ENCODE measurements around the gene OXSM. TPM values are rescaled to one million over a fixed set of nuclear protein-coding genes. Genes with fewer than 3 reads are reported as not detected.

The OXSM gene
- 10 to 100 TPM; 12.5 to 16.8 (median 15.6) TPM for total RNA-seq
- long read RNA-seq, transcript OXSM-201 (3 exons, 1,519 nt): major isoform, 6 of 8 reads
- long read RNA-seq, partial matches to known transcripts: 0 of 8 reads
- long read RNA-seq, other reads (novel, unspliced or antisense): 2 of 8 reads

GRCh38 chr3:25789596-25790556 is at the start of gene OXSM:
Gene OXSM, plus strand, starts transcription at chr3:25790090. Its CDS starts 931 bp downstream, at chr3:25791021.
- no peaks in the 10 kb centered on the region for H3K9me3 ChIP-seq
- WGBS (ENCODE audit: insufficient coverage, low coverage, low lambda C conversion rate, missing lambda C conversion rate): under 1% methylated on average over 27 of the region's 56 CpGs
- ATAC-seq (peak; percentile 95 to 100 (median 98)), DNase-seq (peak; percentile 95)
- TF ChIP-seq, protein P1, sequence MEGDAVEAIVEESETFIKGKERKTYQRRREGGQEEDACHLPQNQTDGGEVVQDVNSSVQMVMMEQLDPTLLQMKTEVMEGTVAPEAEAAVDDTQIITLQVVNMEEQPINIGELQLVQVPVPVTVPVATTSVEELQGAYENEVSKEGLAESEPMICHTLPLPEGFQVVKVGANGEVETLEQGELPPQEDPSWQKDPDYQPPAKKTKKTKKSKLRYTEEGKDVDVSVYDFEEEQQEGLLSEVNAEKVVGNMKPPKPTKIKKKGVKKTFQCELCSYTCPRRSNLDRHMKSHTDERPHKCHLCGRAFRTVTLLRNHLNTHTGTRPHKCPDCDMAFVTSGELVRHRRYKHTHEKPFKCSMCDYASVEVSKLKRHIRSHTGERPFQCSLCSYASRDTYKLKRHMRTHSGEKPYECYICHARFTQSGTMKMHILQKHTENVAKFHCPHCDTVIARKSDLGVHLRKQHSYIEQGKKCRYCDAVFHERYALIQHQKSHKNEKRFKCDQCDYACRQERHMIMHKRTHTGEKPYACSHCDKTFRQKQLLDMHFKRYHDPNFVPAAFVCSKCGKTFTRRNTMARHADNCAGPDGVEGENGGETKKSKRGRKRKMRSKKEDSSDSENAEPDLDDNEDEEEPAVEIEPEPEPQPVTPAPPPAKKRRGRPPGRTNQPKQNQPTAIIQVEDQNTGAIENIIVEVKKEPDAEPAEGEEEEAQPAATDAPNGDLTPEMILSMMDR (IDR thresholded peaks at IDR 0.05): peak in 1 of 4 donors; percentile 3
- peak; percentile 81 for TF ChIP-seq POLR2A (IDR thresholded peaks at IDR 0.05)
- H3K4me1 ChIP-seq: peaks cover 0 to 17% (median 3%) of the 10 kb centered on the region in 4 donors
- no peaks in the 10 kb centered on the region for H3K27me3 ChIP-seq
- intact Hi-C loops (cut with DNase I): no loop called here
- peak within 1 kb of the TSS; percentile 65 to 76 (median 68) for H3K4me3 ChIP-seq
- H3K36me3 ChIP-seq: peaks cover 0 to 11% (median 0%) of the 10 kb centered on the region in 4 donors
- peak within 1 kb of the TSS; percentile 76 to 94 (median 80) for H3K27ac ChIP-seq

GRCh38 chr3:25744470-25744869 is 45.4 kb upstream of the OXSM start:
- ATAC-seq (no peak), DNase-seq (no peak)
- Histone ChIP-seq H3K4me3 (no peak overlapping the region), H3K4me1 (no peaks in the 10 kb centered on the region), H3K9me3 (no peaks in the 10 kb centered on the region), H3K36me3 (peaks cover 0 to 10% (median 4%) of the 10 kb centered on the region in 4 donors), H3K27me3 (no peaks in the 10 kb centered on the region), H3K27ac (no peak overlapping the region)
- TF ChIP-seq, protein P1 (IDR thresholded peaks at IDR 0.05): no peak
- no peak for TF ChIP-seq POLR2A (IDR thresholded peaks at IDR 0.05)
- intact Hi-C loops (cut with DNase I): no loop called here
- WGBS (ENCODE audit: insufficient coverage, low coverage, low lambda C conversion rate, missing lambda C conversion rate): 93% methylated on average over 3 of the region's 3 CpGs

GRCh38 chr3:25747033-25747432 is 42.9 kb upstream of the OXSM start:
- intact Hi-C loops (cut with DNase I): no loop called here
- DNase-seq (no peak), ATAC-seq (no peak)
- H3K9me3 ChIP-seq: no peaks in the 10 kb centered on the region
- H3K27ac ChIP-seq: no peak overlapping the region
- TF ChIP-seq, protein P1 (IDR thresholded peaks at IDR 0.05): no peak
- no peak for TF ChIP-seq POLR2A (IDR thresholded peaks at IDR 0.05)
- no peak overlapping the region for H3K4me3 ChIP-seq
- no peaks in the 10 kb centered on the region for H3K27me3 ChIP-seq
- no peaks in the 10 kb centered on the region for H3K4me1 ChIP-seq
- H3K36me3 ChIP-seq: peaks cover 0 to 26% (median 13%) of the 10 kb centered on the region in 4 donors

GRCh38 chr3:25748189-25748588 is 41.7 kb upstream of the OXSM start:
- peaks cover 0 to 26% (median 13%) of the 10 kb centered on the region in 4 donors for H3K36me3 ChIP-seq
- ATAC-seq: no peak

More at GRCh38 chr3:25748189-25748588, 41.7 kb upstream of the OXSM start:
- Histone ChIP-seq H3K9me3 (no peaks in the 10 kb centered on the region), H3K4me3 (no peak overlapping the region), H3K27me3 (no peaks in the 10 kb centered on the region), H3K4me1 (no peaks in the 10 kb centered on the region), H3K27ac (no peak overlapping the region)
- intact Hi-C loops (cut with DNase I): no loop called here
- no peak for DNase-seq
- WGBS (ENCODE audit: insufficient coverage, low coverage, low lambda C conversion rate, missing lambda C conversion rate): 94% methylated on average over 3 of the region's 3 CpGs
- TF ChIP-seq, protein P1 (IDR thresholded peaks at IDR 0.05): no peak
- TF ChIP-seq POLR2A (IDR thresholded peaks at IDR 0.05): no peak

Data from right lobe of liver (tissue), 6 donors.